Fibroblast of gingiva (primary cell): Measurements from ENCODE around the gene FREY1.
A peak's percentile ranks its signal among the peaks of the same experiment; 100 is the strongest.

ENCODE experiments used
- DNase-seq: peaks from one replicate; pipeline ENCODE4 v3.0.0-alpha.2; 2011; ENCODE audit warnings: low read depth

Gene FREY1

DNA sequence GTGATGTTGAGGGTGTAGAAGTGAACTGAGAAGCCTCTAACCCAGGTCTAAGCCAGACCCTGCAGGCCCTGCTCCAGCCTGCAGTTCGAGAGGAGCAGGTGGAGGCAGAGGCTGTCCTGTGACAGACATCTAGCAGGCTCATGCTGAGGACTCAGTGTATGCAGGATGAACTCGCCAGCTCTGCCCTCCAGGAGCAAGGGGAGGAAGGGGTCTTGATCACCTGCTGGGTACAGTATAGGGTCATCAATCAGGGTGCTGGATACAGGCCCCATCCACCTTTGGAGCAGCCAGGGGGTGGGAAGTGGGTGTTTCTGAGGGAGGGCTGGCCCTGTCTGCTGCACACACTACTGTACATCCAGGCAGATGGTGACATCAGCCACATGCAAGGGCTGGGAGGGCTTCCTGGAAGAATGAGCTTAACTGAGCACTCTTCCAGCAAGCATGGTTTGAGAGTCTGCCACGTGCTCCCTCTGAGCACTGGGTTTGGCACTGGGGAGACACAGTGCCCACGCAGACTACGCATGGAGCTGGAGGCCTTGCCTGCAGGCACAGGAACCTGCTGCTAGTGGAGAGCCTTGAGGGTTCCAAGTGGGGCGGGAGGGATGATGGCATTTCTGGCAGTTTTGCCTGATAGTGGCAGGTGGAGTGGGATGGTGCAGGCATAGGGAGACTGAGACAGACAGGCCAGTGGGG, 12.4 kb downstream of the FREY1 start:
- DNase-seq, result no peak

DNA sequence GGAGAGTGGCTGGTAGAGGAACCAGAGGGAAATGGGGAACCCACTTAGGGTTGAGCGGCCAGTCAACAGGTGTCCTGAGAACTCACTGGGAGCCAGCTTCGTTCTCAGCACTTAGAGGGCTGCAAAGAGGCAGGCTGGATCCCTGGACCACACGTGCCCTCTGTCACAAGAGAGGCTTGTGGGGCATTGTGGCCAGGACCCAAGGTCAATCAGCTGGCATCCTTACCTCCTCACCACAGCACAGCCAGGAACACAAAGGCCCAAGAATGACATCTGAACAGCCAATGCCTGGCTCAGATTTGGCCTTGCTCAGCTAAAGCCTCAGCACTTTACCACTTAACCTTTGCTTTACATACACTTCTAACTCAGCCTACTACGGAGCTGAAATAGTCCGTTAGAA, 14.2 kb downstream of the FREY1 start:
- no peak for DNase-seq

DNA sequence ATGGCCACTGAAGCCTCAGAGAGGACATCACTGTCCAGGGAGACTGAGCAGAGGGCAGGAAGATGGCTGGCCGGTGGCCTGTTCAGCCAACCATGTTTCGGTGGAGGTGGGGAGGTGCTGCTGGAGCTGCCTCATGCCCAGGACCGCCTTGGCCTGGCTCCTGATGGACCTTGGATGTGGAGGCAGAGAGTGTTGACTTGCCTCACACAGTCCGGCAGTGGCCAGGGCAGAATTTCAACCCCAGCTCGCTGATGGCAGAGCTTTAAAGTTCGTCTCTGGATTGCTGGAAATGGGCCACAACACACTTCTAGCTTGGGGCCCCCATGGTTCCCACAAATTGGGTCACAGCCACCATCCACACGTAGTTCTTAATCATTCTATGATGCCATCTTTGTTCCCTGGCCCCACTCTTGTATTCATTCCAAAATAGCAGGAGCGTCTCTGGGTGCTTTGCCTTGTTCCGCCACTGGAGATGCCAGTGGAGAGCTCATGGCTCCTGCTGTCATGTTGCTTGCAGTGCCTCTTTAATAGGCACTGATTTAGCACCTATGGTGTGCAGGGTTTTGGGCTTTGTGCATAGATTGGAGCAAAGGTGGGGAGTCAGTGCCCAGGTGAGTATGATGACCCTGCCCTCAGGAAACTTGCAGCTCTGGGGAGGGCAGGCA, 16.1 kb downstream of the FREY1 start:
- DNase-seq, result no peak

DNA sequence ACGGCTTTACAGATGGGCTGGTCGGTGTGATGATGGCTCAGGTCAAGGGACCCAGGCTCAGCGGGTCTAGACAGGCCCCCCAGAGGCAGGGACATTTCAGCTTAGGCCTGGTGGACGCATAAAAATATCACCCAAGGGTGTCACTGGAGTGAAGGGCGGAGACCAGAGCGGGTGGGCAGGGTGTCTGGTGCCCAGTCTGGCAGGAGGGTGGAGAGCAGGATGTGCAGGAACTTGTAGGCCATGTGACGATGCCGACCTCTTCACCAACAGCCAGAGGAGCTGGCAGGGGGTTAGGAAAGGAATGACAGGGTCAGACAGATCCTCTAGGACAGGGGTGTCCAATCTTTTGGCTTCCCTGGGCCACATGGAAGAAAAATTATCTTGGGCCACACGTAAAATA, 17.1 kb downstream of the FREY1 start:
- no peak for DNase-seq

DNA sequence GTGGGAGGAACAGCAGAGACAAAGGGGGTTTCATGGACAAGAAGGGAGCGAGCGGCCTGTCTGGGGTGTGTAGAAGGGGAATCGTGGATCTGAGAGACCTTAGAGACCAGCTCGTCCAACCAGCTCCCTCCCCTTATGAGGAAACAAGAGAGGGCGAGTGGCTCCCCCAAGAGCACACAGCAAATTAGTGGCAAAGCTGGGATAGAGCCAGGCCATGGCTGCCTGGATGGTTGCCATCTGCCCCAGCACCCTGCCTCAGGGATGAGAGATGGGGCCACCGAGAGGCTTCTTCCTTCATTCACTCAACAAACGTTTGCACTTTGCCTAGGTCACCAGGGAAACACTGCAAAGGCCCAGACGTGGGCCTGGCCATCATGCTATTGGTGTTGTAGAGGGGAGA, 17.5 kb downstream of the FREY1 start:
- no peak for DNase-seq

DNA sequence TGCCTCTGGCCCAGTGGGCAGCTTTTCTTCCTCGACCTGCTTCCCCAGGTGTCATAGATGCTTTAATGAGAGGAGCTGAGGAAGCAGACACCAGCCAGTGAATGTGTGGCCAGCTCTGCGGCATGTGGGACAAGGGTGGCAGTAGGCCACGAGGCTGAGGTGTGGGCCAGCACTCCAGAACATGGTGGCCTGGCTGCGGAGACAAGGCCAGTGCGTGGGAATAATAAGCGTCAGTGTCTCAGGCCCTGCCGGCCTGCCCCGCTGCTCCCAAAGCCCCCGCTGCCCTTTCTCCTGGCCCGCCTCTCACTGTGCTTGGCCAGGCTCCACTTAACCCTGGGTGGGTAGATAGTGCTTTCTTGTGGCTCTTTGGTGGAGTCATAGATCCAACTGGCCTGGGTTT, 19.5 kb downstream of the FREY1 start:
- no peak for DNase-seq

DNA sequence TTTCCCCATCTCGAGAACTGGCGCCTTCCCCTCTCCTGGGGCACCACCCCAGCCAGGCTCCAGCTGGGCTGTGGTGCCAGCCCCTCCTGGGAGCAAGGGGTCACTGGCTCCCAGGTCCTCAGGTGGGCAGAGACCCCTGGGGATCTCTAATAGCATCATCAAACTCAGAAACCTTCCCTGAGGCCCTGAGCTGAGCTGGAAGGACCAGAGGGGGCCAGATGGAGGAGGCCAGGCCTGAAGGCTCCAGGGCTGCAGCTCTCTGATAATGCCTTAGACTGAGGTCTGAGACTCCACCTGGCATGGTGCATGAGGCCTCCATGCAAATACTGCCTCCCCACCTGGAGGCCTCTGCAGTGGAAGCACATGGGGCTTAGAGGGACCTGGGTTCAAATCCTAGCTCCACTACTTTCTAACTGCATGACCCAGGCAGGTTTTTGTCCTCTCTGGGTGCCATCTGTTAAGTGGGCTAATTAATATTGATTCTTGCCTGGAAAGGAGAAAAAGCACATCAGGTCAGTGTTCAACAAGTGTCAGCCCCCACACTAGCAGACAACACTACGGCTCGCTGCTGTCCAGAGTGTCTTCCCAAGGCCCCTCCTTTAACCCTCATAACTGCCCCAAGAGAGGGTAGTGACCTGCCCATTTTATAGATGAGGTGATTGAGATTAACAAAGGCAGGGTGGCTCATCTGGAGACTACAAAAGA, 20.1 kb downstream of the FREY1 start:
- no peak for DNase-seq

DNA sequence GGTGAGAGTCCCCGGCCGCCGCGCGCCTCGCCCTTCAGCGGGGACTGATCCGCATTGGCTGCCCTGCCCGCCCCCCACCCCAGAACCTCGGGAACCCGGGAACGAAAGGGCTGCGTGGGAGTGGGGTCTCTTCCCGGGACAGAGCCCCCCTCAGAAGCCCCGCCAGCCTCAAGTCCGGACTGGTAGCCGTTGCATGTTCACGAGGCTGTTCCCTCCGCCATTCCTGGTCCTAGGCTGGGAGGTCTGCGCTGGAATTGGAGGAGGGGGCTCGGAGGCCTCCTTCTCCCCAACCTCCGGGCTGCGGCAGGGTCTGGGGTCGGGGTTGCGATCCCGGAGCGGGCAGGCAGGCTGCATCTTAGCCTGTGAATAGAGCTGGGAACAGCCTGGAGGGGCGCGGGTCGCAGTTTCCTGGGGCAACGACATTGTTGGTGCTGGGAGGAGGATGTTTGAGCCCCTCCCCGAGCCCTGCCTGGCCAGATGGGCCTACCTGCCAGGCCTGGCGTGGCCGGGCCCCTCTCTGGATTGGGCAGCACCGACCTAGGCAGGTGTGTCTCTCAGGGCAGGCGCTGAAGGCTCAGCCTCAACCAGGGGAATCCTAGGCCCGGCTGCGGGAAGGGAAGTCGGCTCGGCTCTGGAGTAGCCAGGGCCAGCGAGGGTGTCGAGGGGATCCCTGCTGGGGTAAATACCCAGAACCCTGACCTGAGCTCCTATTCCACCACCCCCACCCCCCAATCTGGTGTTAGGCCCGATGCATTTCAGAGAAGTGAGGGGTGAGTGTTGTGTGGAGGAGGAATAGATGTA, 20.9 kb downstream of the FREY1 start:
- DNase-seq, result no peak

GRCh38 chr11:45885274-45885920, 21.7 kb downstream of the FREY1 start, which contains the start of gene MAPK8IP1:
Gene MAPK8IP1, plus strand, starts transcription at chr11:45885651. Its CDS starts 170 bp downstream, at chr11:45885821.
- DNase-seq, result no peak

- DNase-seq, result no peak
Observed at GRCh38 chr11:45884596-45885185, 22.4 kb downstream of the FREY1 start.

DNA sequence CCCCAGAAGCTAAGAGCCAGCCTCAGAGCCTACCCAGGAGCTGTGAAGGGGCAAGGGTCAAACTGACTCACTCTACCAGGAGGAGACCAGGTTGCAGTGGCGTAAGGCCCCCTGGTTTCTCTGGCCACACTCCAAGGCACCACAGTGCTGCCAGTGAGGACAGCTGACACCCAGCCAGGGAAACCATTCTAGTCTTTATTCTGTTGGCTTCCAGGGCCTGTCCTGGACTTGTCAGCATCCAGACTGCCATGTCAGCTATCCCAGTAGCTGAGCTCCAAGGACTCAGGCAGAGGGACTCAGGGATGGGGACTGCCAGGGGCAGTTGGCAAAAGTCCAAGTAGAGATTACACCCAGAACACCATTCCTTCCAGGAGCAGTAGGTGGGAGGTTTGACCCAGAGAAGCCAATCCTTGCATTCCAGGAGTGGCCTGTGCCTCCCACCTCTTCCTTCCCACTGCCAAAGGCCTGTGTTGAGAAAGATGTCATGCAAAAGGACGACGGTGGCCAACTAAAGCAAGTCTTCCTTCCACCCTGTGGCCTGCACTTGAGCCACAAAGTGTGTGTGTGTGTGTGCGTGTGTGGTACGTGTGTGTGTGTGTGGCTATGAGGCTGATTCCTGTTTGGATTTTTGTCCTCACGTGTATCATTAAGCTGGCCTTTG, 25.2 kb downstream of the FREY1 start:
- no peak for DNase-seq

DNA sequence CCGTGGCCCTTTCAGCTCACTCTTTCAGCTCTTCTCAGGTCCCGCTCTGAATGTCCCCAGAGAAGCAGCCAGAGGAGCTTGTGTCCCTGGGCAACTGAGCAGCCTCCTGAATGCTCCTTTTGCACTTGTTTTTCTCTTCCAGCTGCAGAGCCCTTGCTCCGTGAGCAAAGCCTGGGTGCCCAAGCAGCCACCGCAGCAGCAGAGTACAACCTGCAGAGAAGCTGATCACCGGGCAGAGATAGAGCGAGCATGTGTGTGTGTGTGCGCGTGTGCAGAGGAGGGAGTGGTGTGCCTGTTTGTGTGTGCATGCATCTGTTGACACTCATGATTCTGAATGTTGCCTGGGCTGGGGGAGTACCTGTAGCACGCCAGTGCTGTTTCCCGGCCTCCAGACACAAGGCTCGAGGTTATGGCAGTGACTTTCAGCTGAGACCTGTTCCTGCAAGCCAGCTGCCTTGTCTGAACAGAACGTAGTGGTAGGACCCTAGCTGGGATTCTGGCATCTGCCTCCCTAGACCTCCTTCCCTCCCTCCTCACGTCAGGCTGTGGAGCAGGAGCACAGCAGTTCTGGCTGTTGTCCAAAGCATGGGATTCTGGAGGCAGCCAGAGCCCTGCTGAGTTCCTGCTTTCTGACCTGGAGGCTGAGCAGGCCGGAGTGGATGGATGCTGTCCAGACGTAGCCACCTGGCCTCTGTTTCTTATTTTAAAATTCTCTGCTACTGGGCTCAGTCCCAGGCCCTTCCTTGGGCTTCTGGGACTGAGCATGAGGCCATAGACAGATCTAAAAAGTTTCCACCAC, 26.1 kb downstream of the FREY1 start:
- no peak for DNase-seq

DNA sequence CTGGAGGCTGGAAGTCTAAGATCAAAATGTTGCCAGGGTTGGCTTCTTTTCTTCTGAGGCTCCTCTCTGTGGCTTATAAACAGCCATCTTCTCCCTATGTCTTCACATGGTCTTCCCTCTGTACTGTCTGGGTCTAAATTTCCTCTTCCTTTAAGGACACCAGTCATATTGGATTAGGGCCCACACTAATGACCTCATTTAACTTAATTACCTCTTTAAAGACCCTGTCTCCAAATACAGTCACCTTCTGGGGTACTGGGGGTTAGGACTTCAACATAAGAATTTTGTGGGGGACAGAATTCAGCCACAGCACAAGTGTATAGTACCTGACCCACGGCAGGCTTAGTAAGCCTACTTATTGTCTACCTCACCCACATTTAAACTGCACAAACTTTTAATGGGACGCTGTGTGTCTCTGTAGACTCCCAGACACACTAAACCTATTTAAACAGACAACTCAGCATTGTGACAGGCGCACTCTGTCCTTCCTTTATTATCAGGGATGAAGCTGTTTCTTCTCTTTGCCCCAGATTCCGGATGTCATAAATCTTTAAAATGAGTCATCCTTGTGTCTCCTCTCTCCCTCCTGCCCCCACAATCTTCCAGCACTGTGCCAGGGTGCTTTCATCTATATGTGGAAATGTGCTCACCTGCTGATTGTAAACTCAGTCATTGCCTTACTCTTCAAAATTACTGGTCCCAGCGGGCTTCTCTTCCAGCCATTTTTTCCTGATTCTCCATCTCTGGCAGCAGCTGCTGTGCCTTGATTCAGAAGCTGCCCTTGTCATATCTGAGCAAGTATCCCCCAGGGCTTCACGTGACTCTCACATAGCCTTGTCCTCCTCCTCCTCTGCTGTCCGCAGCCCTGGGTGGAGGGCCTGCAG, 27.0 kb downstream of the FREY1 start:
- DNase-seq, result no peak

- no peak for DNase-seq
Observed at GRCh38 chr11:45877845-45878244, 29.2 kb downstream of the FREY1 start.

- no peak for DNase-seq
Observed at GRCh38 chr11:45877221-45877620, 29.9 kb downstream of the FREY1 start.

DNA sequence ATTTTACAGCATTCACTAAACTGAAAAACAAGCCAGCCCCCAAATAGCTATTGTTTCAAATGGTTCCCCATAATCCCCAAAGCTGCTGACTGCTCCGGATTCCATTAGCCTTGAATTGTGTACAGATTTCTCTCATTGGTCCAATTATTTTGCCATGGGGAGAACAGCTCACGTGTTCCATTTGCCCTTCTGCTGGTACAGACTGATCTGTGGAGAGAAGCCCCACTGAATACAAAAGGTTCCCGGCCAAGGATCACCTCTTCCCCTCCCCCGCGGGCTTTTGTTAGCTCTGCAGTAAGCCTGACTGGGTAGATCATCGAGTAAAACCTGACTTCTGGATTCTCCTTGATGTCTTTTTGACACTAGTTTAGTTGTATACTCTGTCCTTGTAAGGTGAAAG, 30.7 kb downstream of the FREY1 start:
- DNase-seq, result no peak

GRCh38 chr11:45872651-45873356, 34.3 kb downstream of the FREY1 start:
- peak; percentile 57 for DNase-seq

DNA sequence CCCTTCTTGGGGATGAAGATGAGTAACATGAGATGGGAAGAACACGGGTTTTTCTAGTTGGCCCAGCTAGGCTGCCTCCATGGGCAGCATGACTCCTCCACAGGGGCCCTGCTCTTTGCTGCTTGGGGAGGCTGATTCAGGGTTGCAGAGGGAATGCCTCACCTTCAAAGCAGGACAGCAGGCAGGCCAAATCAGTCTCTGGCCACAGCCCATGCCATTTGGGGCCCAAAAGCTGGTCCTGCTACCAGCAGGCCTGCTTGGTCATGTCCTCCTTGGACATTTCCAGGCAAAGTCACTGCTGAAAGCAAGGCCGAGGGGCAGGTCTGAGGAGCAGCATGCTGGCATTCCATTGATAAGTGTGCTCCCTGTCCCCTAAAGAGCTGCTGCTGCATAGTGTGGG, 35.4 kb downstream of the FREY1 start:
- no peak for DNase-seq
